Ishikawa (cell line): ENCODE results near the gene PTPRE.

Experiments used
- CEBPB ChIP-seq: IDR thresholded peaks from 2 replicates; pipeline ENCODE4 v1.6.1; 2012
- CREB1 ChIP-seq: IDR thresholded peaks from 2 replicates; pipeline ENCODE4 v1.6.1; 2012; ENCODE audit warnings: low read depth
- EGR1 ChIP-seq: IDR thresholded peaks from 2 replicates; pipeline ENCODE4 v1.6.1; 2012
- EP300 ChIP-seq: IDR thresholded peaks from 2 replicates; pipeline ENCODE4 v1.6.1; 2012; ENCODE audit warnings: borderline replicate concordance
- FOXM1 ChIP-seq: IDR thresholded peaks from 2 replicates; pipeline ENCODE4 v1.6.1; 2012; ENCODE audit warnings: low read depth, borderline replicate concordance
- NFIC ChIP-seq: IDR thresholded peaks from 2 replicates; pipeline ENCODE4 v1.6.1; 2012
- RAD21 ChIP-seq: IDR thresholded peaks from 2 replicates; pipeline ENCODE4 v1.6.1; 2012; ENCODE audit warnings: low read depth
- TAF1 ChIP-seq: IDR thresholded peaks from 2 replicates; pipeline ENCODE4 v1.6.1; 2012; ENCODE audit warnings: low read depth, mild to moderate bottlenecking
- TCF12 ChIP-seq: IDR thresholded peaks from 2 replicates; pipeline ENCODE4 v1.6.1; 2012; ENCODE audit warnings: low read depth
- TEAD4 ChIP-seq: IDR thresholded peaks from 2 replicates; pipeline ENCODE4 v1.6.1; 2012
- YY1 ChIP-seq: IDR thresholded peaks from 2 replicates; pipeline ENCODE4 v1.6.1; 2012; ENCODE audit warnings: low read depth
- ZBTB7A ChIP-seq: IDR thresholded peaks from 2 replicates; pipeline ENCODE4 v1.6.1; 2012; ENCODE audit warnings: low read depth
- TF ChIP-seq, protein P1 (sequence below): IDR thresholded peaks from 2 replicates; pipeline ENCODE4 v1.6.1; 2012; ENCODE audit warnings: low read depth, mild to moderate bottlenecking
- TF ChIP-seq, protein P2 (sequence below): IDR thresholded peaks from 2 replicates; pipeline ENCODE4 v1.6.1; 2012
- TF ChIP-seq, protein P3 (sequence below): IDR thresholded peaks from 2 replicates; pipeline ENCODE4 v1.6.1; 2012

Gene PTPRE

DNA sequence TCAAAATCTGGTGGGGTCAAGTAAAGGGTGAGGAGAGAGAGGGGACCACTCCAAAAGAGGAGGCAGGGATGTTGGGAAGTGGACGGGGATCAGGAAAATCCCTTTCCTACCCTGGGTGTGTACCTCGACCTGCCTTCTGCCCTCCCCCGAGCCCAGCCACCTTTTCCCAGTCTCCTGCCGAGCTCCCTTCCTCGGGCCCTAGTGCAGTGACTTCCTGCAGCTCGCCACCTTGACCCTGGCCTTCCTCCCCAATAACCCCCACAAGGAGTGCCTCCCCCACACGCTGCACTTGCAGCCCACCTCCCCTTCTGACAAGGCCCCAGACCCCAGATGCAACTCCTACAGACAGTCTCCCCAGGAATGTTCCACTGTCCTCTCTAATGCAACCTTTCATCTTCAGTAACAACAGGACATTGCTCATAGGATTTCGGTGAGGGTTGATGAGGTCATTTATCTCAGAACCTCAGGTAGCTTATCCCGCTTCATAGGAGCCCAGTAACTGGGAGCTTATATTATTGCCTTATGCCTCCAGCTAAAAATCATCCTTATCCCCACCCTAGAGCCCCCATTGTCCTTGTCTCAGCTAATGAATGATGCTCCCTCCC is 129.2 kb downstream of the PTPRE start:
- no peak for TF ChIP-seq EGR1
- TF ChIP-seq YY1, result no peak
- no peak for TF ChIP-seq EP300
- no peak for TF ChIP-seq CEBPB
- no peak for TF ChIP-seq TCF12
- TF ChIP-seq CREB1, result no peak
- TF ChIP-seq, protein P1, sequence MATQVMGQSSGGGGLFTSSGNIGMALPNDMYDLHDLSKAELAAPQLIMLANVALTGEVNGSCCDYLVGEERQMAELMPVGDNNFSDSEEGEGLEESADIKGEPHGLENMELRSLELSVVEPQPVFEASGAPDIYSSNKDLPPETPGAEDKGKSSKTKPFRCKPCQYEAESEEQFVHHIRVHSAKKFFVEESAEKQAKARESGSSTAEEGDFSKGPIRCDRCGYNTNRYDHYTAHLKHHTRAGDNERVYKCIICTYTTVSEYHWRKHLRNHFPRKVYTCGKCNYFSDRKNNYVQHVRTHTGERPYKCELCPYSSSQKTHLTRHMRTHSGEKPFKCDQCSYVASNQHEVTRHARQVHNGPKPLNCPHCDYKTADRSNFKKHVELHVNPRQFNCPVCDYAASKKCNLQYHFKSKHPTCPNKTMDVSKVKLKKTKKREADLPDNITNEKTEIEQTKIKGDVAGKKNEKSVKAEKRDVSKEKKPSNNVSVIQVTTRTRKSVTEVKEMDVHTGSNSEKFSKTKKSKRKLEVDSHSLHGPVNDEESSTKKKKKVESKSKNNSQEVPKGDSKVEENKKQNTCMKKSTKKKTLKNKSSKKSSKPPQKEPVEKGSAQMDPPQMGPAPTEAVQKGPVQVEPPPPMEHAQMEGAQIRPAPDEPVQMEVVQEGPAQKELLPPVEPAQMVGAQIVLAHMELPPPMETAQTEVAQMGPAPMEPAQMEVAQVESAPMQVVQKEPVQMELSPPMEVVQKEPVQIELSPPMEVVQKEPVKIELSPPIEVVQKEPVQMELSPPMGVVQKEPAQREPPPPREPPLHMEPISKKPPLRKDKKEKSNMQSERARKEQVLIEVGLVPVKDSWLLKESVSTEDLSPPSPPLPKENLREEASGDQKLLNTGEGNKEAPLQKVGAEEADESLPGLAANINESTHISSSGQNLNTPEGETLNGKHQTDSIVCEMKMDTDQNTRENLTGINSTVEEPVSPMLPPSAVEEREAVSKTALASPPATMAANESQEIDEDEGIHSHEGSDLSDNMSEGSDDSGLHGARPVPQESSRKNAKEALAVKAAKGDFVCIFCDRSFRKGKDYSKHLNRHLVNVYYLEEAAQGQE, result no peak
- TF ChIP-seq ZBTB7A, result no peak
- TF ChIP-seq, protein P2, sequence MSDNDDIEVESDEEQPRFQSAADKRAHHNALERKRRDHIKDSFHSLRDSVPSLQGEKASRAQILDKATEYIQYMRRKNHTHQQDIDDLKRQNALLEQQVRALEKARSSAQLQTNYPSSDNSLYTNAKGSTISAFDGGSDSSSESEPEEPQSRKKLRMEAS, result no peak
- TF ChIP-seq, protein P3, sequence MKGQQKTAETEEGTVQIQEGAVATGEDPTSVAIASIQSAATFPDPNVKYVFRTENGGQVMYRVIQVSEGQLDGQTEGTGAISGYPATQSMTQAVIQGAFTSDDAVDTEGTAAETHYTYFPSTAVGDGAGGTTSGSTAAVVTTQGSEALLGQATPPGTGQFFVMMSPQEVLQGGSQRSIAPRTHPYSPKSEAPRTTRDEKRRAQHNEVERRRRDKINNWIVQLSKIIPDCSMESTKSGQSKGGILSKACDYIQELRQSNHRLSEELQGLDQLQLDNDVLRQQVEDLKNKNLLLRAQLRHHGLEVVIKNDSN, result no peak
- TF ChIP-seq NFIC, result no peak
- TF ChIP-seq TEAD4, result no peak
- TF ChIP-seq TAF1, result no peak
- TF ChIP-seq RAD21, result no peak
- no peak for TF ChIP-seq FOXM1

DNA sequence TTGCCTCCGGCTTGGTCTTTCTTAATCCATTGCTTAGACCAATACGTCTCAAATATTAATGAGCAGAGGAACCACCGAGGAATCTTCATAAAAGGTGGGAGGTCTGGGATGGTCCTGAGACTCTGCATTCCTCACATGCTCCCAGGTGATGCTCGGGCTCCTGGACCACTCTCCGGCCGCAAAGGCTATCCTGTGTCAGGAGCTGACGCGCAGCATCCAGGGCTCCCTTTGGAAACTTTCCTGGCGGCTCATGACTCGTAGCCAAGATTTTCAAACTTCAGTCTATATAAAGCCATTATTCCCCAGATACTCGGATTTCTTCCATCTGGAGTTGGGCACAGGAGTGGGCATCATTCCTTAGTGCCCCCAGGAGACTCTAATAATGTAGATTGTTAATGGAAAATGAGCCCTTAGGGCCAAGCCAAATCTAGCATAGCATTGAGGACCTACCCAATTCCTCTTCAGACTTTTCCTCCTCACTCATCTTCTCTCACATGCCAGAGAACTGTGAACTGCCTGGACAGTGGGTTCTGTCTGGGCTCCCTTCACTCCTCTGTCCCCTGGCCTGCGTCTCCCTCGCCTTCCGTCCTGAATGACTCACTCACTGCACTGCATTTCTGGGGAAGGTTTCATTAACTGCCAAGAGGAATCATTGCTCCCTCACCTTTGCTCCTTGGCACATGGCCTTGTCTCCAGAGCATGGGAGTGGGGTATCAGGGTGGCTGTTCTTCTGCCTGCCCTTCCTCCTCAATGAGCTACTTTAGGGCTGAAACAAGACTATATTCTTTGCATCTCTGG is 130.0 kb downstream of the PTPRE start:
- TF ChIP-seq CEBPB, result no peak
- no peak for TF ChIP-seq CREB1
- no peak for TF ChIP-seq RAD21
- no peak for TF ChIP-seq EGR1
- TF ChIP-seq ZBTB7A, result no peak
- no peak for TF ChIP-seq YY1
- TF ChIP-seq NFIC, result no peak
- no peak for TF ChIP-seq TAF1
- TF ChIP-seq, protein P2, result no peak
- TF ChIP-seq FOXM1, result no peak
- TF ChIP-seq, protein P3, result no peak
- TF ChIP-seq TEAD4, result no peak
- TF ChIP-seq, protein P1, result no peak
- TF ChIP-seq TCF12, result no peak
- TF ChIP-seq EP300, result no peak

DNA sequence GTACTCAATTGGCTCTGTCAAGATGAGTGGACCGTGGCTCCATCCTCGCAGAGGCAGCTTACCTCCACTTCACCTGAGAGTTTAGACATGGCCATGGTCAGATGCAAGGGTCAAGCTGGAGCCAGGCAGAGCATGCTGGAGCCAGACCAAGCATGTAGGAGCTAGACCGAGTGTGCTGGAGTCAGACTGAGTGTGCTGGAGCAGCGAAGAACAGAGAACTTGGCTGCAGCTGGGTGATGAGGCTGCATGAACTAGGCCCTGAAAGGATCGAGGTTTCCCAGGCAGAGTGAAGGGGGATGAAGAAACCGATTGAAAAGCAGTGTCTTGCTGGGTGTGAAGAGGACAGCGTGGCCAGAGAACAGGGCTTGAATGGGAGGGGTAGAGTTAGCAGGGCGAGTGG is 133.2 kb downstream of the PTPRE start:
- TF ChIP-seq FOXM1, result no peak
- TF ChIP-seq, protein P3, result no peak
- no peak for TF ChIP-seq ZBTB7A
- TF ChIP-seq TEAD4, result no peak
- no peak for TF ChIP-seq EP300
- no peak for TF ChIP-seq EGR1
- TF ChIP-seq YY1, result no peak
- TF ChIP-seq, protein P2, result no peak
- TF ChIP-seq CREB1, result no peak
- no peak for TF ChIP-seq CEBPB
- no peak for TF ChIP-seq TCF12

DNA sequence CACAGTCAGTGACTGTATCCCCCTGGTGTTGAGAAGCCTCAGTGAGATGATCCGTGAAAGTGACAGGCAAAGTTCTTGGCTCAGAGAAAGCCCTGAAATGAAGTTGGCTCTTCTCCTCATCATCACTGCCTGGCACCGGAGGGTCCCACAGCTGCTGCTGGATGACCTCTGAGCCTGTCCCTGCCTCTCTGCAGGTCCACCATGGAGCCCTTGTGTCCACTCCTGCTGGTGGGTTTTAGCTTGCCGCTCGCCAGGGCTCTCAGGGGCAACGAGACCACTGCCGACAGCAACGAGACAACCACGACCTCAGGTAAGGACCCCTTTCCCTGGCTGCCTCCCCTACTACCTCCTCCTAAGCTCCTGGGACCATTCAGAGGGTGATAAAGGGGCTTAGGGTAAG is 133.8 kb downstream of the PTPRE start:
- TF ChIP-seq, protein P1, result no peak
- TF ChIP-seq EGR1 (no peak), FOXM1 (no peak)
